NOMO-1 (cell line): ENCODE measurements around the gene MGMT.

Source experiments
- DNase-seq, 2 experiments: peaks; one replicate each; lab custom pipeline; 2025; ENCODE audit not compliant: unreplicated experiment in 2 of 2; lab: John Stamatoyannopoulos, UW

MGMT gene

GRCh38 chr10:129675027-129675769 is 208.2 kb downstream of the MGMT start:
- no peak for DNase-seq

DNA sequence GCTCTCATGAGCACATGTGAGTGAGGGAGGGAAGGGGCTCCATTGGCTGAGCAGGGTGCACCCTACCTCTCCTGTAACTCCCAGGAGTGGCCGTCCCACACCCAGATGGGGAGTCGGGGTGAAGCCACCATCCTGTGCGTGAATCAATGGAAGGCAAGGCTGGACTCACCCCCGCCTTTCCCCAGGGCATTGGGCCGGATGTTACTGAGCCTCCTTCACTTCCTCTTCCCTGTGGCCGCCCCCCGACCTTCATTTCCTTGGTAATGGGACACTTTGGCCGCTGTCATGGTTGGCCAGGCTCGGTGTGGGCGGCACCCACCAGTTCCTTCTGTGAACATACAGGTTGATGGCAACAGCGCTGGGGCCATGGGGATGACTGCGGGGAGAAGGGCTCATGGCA is 209.0 kb downstream of the MGMT start:
- no peak for DNase-seq

GRCh38 chr10:129677377-129677927 is 210.4 kb downstream of the MGMT start:
- DNase-seq = no peak

DNA sequence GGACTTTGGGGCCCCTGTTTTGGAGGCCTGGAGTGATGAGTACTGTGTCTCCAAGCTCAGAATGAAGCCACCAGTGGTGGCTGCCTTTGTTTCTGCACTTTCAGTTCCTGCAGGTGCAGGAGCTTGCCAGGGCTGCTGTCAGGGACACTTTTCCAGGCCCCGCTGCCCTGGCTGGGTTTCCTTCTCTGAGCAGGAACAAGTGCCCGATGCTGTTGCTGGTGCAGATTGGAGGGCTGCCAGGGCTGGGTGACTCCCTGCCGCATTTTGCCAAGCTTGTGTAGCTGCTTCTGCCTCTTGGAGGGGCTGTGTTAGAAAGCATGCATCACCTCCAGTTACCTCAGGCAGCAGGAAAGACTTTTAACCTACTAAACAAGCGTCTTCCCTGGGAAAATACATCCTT is 211.1 kb downstream of the MGMT start:
- DNase-seq = no peak

GRCh38 chr10:129679207-129679606 is 212.2 kb downstream of the MGMT start:
- no peak for DNase-seq

GRCh38 chr10:129680661-129681344 is 213.8 kb downstream of the MGMT start:
- no peak for DNase-seq

- DNase-seq = no peak
These were observed 214.8 kb downstream of the MGMT start for GRCh38 chr10:129681856-129682255.

- DNase-seq = no peak
These were observed 216.5 kb downstream of the MGMT start for GRCh38 chr10:129683519-129683918.

DNA sequence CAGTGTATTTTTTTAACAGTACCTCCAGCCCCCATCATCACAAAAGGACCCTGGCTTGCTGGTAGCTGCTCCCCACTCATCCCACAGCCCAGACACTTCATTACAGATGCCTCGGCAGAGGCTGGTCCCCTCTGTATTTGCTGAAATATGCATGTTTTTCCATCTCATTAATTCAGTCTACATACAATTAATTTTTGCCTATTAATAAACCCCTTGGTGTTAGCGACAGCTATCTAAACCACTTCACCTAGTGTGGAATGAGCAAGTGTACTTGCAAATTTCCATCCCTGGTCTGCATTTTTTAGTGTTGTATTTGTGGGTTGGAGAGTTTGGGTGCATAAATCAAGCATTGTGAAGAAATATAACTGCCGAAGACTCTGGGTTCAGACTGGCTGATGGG is 216.9 kb downstream of the MGMT start:
- DNase-seq = no peak

DNA sequence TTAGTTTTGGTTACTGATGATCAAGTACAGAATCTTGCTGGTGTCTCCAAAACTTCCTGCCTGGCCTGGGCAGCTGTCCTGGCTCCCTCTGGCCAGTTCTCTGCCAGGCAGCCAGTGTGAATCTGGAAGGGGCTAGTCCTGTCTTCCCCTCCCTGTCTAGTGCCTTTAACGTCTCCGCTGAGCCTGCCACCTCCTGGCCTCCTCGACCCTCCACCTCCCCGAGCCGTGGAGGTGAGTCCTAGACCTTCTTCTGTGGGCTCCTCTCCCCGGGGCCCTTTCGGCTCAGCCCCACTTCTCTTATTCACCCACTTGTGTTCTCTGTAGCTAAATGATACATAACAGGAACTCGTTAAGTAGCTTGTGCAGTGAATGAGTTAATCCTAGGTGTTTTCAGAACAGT is 218.2 kb downstream of the MGMT start:
- no peak for DNase-seq

GRCh38 chr10:129689671-129690071 is 222.6 kb downstream of the MGMT start:
- DNase-seq = no peak

DNA sequence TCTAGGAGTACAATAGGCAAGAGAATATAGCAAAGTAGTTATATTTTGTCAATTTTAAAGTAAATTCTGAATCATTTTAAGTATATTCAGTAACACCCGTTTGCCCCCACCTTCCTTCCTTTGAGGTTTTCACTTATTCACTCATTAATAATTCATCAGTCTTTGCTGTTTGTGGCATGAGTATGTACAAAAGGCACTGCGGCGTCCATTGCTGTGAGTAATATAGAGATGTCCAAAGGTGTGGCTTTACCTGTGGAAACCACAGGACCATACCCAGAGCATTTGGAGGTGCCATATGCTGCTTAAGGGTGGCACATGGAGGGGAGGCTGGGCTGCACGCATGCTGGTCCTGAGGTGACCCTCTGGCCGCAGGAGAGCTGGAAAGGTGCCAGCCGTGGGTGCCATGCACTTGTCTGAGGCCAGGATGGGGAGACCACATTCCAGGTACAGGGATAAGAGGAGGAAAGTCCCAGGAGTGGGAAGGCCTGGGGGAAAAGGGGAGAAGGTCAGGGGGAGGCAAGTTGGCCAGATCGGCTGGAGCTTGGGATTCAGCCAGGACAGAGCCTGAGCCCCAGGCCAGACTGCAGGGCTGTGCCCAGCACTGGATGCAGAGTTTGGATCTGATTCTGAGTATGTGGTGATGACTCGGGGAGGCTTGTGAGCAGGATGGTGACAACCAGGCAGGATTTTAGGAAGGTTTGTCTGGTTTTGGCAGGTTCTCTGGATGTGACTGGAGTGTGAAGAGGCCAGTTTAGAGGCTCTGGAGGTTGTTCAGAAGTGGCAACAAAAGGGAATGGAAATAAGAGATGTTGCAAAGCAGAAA is 223.4 kb downstream of the MGMT start:
- DNase-seq = no peak

- DNase-seq = no peak
These were observed 225.7 kb downstream of the MGMT start for GRCh38 chr10:129692695-129693094.

DNA sequence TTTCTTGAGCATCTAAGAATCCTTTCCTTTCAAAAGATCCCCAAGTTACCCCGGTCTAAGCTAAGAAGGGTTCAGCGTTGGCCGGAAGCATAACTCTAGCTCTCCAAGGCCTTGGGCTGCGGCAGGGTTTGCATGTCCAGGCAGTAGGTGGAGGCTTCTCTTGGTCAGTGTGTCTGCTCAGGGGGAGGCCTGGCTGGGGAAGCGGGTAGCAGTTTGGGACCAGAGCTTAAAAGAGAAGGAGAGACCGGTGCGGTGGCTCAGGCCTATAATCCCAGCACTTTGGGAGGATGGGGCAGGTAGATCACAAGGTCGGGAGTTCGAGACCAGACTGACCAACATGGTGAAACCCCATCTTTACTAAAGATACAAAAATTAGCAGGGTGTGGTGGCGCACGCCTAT is 226.3 kb downstream of the MGMT start:
- DNase-seq = no peak

DNA sequence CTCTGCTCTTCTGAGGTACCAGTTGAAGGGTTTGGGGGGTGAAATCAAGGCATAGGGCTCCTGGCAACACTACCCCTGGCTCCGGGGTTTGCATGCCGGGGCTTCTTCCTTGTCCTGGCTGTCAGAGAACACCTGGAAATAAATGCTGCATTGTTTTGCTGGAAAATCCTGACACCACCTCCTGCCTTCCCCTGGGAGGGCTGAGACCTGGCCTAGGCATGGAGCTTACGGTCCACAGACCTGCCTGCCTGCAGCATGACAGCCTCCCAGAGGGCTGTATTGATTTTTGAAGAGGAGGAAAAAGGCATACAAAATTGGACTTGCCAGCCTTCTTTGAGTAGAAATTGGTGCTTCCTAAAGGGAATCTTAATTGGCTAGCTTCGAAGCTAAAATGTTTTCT is 227.1 kb downstream of the MGMT start:
- DNase-seq = no peak

DNA sequence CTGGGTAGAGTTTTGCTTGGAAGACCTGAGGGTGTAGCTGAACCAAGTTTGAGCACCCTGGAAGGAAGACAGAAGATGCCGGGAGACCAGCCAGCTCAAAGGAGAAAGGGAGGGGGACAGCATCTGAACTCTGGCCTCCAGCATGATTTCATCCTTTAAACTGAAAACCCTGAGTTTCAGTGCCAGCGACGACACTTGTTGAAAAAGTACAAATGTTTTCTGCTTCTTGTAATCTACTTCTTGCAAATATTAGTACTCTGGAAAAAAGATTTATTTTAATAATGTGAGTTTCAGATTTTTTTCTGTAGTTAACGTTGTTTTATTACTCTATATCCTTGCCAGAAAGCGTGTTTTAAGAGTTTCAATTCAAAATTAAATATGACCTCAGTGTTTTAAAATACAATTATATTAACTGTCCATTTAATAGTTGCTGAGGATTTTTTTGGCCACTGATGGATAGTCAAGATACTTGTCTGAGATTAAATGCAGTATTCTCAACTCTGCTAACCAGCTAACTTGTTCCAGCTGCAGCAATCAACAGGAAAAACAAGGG is 227.7 kb downstream of the MGMT start:
- no peak for DNase-seq

DNA sequence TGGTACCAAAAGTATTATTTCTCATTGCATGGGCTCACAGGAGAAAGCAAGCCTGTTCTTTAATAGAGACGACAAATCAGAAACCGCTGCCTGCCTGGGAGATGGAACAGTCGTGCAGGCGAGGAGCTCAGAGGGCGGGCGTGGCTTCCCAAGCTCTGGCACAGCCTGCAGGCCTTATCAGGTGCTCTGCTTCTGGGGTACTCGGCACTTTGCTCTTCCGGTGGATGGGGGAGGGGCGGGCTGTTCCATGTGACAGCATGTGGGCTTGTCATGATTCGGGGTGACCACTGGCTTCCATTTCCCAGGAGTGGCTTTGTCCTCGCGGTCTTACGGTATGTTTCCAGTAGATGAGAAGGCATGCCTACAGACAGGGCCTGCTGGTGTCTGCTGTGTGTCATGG is 228.6 kb downstream of the MGMT start:
- DNase-seq = no peak

DNA sequence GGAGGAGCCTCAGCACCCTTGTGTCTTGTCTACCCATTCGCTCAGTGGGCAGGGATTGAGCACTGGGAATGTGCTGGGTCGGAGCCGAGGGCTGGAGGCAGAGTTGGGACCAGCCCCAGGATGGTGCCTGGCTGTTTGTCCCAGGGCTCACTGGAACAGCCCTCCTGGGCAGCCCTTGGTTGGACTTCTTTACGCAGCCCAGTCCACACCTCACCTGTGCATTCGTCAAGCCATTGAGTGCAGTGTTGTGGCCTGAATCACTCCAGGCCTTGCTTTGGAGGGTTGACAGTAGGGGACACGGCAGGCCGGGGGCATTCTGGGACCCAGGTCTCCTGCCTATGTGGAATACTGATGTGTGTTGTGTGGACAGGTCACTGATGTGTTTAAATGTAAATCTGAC is 229.6 kb downstream of the MGMT start:
- no peak for DNase-seq

DNA sequence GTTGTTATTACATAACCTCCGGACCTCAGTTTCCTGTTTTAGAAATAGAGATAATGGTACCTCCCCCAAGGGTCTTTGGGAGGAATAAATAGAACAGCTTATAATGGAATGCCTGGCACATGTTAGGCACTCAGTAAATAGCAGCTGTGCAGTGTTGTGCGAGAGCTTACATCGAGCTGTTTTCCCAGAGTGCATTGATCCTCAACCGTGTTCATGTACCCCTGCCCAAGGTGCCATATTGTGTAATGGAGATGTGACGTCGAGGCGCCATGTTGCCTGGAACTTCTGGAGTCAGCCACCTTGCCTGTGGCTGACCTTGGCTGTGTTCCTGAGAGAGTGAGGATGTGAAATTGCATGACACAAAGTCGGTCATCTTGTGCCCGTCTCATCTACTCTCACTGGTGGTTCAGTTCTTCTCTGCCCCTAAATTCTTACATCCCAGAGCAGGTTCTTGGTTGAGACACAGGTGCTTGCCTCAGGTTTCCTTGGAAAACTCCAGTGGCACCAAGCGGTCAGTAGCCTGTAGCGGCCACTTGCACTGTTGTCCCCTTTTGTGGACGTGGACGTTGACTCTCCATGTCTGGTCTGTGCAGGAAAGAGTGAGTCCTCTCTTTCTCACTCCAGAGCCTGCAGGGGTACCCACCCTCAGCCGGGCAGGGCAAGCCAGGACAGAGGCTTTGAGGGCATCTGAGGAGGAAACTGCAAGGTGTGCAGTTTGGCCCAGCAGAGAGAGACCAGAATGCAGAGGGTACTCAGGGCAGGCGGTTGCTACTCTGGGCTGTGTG is 230.6 kb downstream of the MGMT start:
- no peak for DNase-seq

GRCh38 chr10:129699722-129700340 is 232.8 kb downstream of the MGMT start:
- no peak for DNase-seq
